Neural progenitor cell (in vitro differentiated cells): ENCODE measurements around the gene NDUFS6.

Source experiments
- EZH2 ChIP-seq: fragments of 200-600 bp; sonication (generic); IDR thresholded peaks from 2 replicates; pipeline ENCODE4 v1.6.1; 2017; ENCODE audit warnings: antibody characterized with exemption, mild to moderate bottlenecking, moderate library complexity
- EZH2phosphoT487 ChIP-seq: fragments of 200-600 bp; sonication (generic); IDR thresholded peaks from 2 replicates; pipeline ENCODE4 v1.6.1; 2017; ENCODE audit warnings: antibody characterized with exemption
- TF ChIP-seq, protein P1 (sequence below): fragments of 200-600 bp; sonication (generic); IDR thresholded peaks from 2 replicates; pipeline ENCODE4 v1.5.1; 2017; ENCODE audit warnings: antibody characterized with exemption, mild to moderate bottlenecking

DNA sequence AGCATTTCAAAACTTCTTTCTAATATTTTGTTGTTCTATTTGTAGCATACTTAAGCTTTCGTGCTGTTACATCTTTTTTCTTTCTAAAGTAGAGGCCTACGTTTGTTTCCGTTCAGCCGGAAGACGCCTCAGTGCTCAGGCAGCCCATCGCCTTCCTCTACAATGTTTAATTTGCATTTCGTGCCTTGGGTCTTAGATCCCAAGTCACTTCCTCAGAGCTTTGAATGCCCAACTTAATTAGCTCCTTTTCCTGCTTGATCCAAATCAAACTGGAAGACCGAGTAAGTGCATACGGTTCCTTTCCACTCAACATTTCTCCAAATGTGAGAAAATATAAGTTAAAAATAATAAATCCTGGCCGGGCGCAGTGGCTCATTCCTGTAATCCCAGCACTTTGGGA, 44.7 kb upstream of the NDUFS6 start:
- TF ChIP-seq, protein P1, sequence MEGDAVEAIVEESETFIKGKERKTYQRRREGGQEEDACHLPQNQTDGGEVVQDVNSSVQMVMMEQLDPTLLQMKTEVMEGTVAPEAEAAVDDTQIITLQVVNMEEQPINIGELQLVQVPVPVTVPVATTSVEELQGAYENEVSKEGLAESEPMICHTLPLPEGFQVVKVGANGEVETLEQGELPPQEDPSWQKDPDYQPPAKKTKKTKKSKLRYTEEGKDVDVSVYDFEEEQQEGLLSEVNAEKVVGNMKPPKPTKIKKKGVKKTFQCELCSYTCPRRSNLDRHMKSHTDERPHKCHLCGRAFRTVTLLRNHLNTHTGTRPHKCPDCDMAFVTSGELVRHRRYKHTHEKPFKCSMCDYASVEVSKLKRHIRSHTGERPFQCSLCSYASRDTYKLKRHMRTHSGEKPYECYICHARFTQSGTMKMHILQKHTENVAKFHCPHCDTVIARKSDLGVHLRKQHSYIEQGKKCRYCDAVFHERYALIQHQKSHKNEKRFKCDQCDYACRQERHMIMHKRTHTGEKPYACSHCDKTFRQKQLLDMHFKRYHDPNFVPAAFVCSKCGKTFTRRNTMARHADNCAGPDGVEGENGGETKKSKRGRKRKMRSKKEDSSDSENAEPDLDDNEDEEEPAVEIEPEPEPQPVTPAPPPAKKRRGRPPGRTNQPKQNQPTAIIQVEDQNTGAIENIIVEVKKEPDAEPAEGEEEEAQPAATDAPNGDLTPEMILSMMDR: no peak
- no peak for TF ChIP-seq EZH2
- TF ChIP-seq EZH2phosphoT487: no peak
